ENCODE measurements around the gene NAALADL2.

GRCh38 chr3:175656461-175656860, 797.3 kb downstream of the NAALADL2 start:
- TF ChIP-seq CTCF (conservative IDR thresholded peaks at IDR 0.05 in 1 of 2, IDR thresholded peaks at IDR 0.05 in 1 of 2; ENCODE audit: low read depth in 1 of 2, low read length in 2 of 2) = no peak
- TF ChIP-seq EZH2 (IDR thresholded peaks at IDR 0.05; ENCODE audit: low read length, missing control alignments) = no peak
